HUES64 (cell line): Measurements from ENCODE around the gene RANGRF.

Source experiments
- H3K27ac ChIP-seq: 2 replicates; pipeline ENCODE4 v1.7.0; 2013; ENCODE audit warnings: low read depth, low read length, inconsistent platforms
- H3K27me3 ChIP-seq: 2 replicates; pipeline ENCODE4 v1.6.1; 2013; ENCODE audit warnings: mild to moderate bottlenecking, low read length; ENCODE audit not compliant: insufficient read depth
- H3K36me3 ChIP-seq: 2 replicates; pipeline ENCODE4 v1.6.1; 2013; ENCODE audit warnings: mild to moderate bottlenecking, low read length; ENCODE audit not compliant: insufficient read depth
- H3K4me1 ChIP-seq: 2 replicates; pipeline ENCODE4 v1.6.1; 2013; ENCODE audit warnings: mild to moderate bottlenecking, low read length, moderate library complexity; ENCODE audit not compliant: insufficient read depth
- H3K4me3 ChIP-seq: 2 replicates; pipeline ENCODE4 v1.5.1; 2013; ENCODE audit warnings: mild to moderate bottlenecking, low read length, moderate library complexity
- H3K9ac ChIP-seq: 2 replicates; pipeline ENCODE4 v1.6.1; 2013; ENCODE audit warnings: mild to moderate bottlenecking, low read depth, low read length
- H3K9me3 ChIP-seq: 2 replicates; pipeline ENCODE4 v1.6.1; 2013; ENCODE audit warnings: low read depth, low read length; ENCODE audit not compliant: insufficient read depth
- WGBS: fragments of 150-250, 120-280 bp; methylation state at CpG from one replicate; pipeline ENCODE4 v1.1.7; 2013; ENCODE audit warnings: missing lambda C conversion rate; 5-methylcytosine and 5-hydroxymethylcytosine counted together

The RANGRF gene

DNA sequence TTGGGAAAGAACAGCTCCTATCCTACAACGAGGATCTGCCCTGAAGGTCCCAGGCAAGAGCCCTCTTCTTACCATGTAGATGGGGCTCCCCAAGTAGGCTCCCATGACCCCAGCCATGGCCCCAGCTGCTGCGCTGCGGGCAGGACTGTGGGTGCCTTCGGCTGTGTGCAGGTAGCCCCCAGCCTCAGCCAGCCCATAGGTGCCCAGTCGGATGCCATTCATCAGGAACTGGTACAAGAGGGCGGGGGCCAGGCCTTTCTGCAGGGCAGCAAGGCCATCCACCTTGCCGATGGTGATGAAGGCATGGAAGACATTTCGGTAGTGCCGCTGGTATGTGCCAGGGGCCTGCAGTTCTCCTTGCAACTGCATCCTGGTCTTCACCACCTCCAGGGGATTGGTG, 5.9 kb downstream of the RANGRF start:
- Histone ChIP-seq H3K9ac (no peak overlapping the region), H3K36me3 (no peaks in the 10 kb centered on the region), H3K4me3 (no peak overlapping the region), H3K27me3 (no peaks in the 10 kb centered on the region), H3K27ac (no peak overlapping the region), H3K4me1 (peaks cover 1% of the 10 kb centered on the region; the same call in 1 of the 2 replicates), H3K9me3 (no peaks in the 10 kb centered on the region)
- 94% methylated on average over 9 of the region's 9 CpGs for WGBS

- H3K4me1 ChIP-seq = no peaks in the 10 kb centered on the region
- no peaks in the 10 kb centered on the region for H3K36me3 ChIP-seq
- H3K27me3 ChIP-seq = no peaks in the 10 kb centered on the region
- WGBS = 17% methylated on average over 15 of the region's 15 CpGs
- H3K9me3 ChIP-seq = no peaks in the 10 kb centered on the region
- H3K27ac ChIP-seq = no peak overlapping the region
- H3K4me3 ChIP-seq = peak overlapping the region; percentile 97
- peak overlapping the region; percentile 6; the same call in 1 of the 2 replicates for H3K9ac ChIP-seq
Measured at GRCh38 chr17:8294814-8295316, 6.4 kb downstream of the RANGRF start.

- H3K9me3 ChIP-seq = no peaks in the 10 kb centered on the region
- H3K4me1 ChIP-seq = no peaks in the 10 kb centered on the region
- no peak overlapping the region for H3K4me3 ChIP-seq
- 81% methylated on average over 3 of the region's 3 CpGs for WGBS
- no peaks in the 10 kb centered on the region for H3K36me3 ChIP-seq
- no peak overlapping the region for H3K9ac ChIP-seq
- H3K27me3 ChIP-seq = no peaks in the 10 kb centered on the region
- no peak overlapping the region for H3K27ac ChIP-seq
Measured at GRCh38 chr17:8300226-8300625, 11.8 kb downstream of the RANGRF start.

DNA sequence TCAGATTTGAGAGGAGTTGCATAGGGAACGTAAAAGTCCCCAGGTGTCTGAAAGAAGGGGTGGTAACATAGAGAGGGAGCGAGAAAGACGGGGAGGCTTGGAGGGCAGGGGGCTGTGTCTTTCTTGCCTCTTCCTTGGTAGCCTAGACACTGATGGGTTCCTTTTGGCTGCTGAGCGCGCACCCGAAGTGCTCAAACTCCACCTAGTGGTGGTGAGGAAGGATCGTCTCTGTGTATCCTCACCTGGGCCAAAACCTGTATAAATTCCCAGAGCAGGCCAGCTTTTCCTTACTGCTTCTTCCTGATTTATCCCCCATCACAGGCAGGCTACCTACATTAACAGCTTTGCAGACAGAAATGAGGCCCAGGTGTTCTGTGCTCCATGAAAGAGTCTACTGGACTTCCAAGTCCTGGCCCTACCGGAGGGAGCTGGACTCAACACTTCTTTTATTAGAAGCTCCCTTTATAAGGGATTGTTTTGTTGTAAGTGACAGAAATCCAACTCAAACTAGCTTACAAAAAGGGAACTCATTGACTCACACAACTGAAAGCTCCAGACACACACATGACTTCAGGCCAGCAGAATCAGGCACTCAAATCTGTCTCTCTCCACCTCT, 12.3 kb downstream of the RANGRF start:
- no peaks in the 10 kb centered on the region for H3K9me3 ChIP-seq
- H3K9ac ChIP-seq = no peak overlapping the region
- no peak overlapping the region for H3K4me3 ChIP-seq
- no peaks in the 10 kb centered on the region for H3K27me3 ChIP-seq
- WGBS = 5% methylated on average over 7 of the region's 8 CpGs
- no peaks in the 10 kb centered on the region for H3K36me3 ChIP-seq
- no peaks in the 10 kb centered on the region for H3K4me1 ChIP-seq
- no peak overlapping the region for H3K27ac ChIP-seq

GRCh38 chr17:8310601-8311123, 22.2 kb downstream of the RANGRF start:
- no peak overlapping the region for H3K9ac ChIP-seq
- H3K36me3 ChIP-seq = no peaks in the 10 kb centered on the region
- 74% methylated on average over 10 of the region's 10 CpGs for WGBS
- H3K9me3 ChIP-seq = no peaks in the 10 kb centered on the region
- no peak overlapping the region for H3K4me3 ChIP-seq
- H3K4me1 ChIP-seq = peaks cover 6% of the 10 kb centered on the region
- H3K27me3 ChIP-seq = peaks cover 18% of the 10 kb centered on the region
- H3K27ac ChIP-seq = no peak overlapping the region

DNA sequence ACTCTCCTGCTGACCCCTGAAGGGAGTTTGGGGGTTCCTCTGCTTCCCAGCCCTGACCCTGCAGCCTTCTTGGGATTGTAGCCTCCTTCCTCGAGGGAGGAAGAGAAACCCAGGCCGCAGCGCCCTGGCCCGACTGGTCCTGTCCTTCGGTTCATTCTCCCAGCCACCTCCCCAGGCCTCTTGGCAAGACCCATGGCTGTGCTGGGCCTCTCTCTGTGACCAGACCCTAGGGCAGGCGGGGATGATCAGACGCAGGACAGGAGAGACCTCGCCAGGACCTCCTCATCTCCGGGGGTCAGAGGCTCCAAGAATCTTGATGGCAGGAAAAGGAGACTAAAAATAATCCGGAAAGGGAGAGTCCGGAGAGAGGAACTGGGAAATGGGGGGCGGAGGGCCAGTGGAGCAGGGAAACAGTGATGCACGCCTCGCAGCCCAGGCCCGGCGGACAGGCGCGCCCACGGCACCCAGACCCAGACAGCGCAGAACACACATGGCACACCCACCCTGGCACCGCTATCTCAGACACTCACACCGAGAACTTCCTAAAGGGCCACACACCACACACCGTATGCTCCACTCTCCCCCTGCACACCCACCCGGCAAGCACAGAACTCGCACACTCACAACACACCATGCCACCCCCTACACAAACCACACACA, 22.8 kb downstream of the RANGRF start:
- Histone ChIP-seq H3K4me3 (no peak overlapping the region), H3K27me3 (peaks cover 24% of the 10 kb centered on the region), H3K27ac (no peak overlapping the region), H3K36me3 (no peaks in the 10 kb centered on the region), H3K9ac (no peak overlapping the region), H3K4me1 (peaks cover 6% of the 10 kb centered on the region), H3K9me3 (no peaks in the 10 kb centered on the region)
- WGBS = 92% methylated on average over 25 of the region's 25 CpGs

- H3K4me1 ChIP-seq = peaks cover 6% of the 10 kb centered on the region
- peaks cover 34% of the 10 kb centered on the region for H3K27me3 ChIP-seq
- no peak overlapping the region for H3K27ac ChIP-seq
- no peak overlapping the region for H3K4me3 ChIP-seq
- WGBS = 90% methylated on average over 13 of the region's 13 CpGs
- no peaks in the 10 kb centered on the region for H3K9me3 ChIP-seq
- no peak overlapping the region for H3K9ac ChIP-seq
- no peaks in the 10 kb centered on the region for H3K36me3 ChIP-seq
Measured at GRCh38 chr17:8312251-8312650, 23.8 kb downstream of the RANGRF start.

DNA sequence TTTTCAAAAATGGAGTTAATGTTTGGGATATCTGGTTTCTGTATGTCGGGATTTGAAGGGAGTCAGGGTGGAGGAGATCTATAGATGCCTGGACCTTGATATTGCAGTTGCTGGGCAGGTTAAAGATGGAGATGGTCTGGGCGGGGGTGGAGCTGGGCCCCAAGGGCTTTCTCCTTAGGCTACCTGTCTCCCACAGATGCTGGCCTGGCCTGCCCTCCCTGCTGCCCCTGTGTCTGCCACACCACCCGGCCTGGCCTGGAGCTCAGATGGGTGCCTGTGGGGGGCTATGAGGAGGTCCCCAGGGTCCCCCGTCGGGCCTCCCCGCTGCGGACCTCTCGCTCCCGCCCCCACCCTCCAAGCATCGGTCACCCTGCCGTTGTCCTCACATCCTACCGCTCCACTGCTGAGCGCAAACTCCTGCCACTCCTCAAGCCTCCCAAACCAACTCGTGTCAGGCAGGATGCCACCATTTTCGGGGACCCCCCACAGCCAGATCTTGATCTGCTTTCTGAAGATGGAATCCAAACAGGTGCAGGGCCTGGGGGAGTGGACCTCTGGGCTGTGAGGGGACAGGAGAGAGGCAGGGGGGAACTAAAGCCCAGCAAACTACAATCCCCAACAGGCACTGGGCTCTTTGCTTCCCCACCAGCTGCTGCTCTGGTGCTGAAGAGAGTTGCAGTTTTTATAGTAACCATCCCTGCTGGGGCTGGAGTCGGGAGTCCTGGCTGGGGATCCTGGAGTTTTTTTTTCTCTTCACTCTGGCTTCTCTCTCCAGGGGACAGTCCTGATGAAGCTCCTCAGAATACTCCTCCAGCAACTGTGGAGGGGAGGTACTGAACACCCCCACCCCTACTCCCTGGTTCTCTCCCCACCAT, 24.5 kb downstream of the RANGRF start:
- Histone ChIP-seq H3K27ac (no peak overlapping the region), H3K4me1 (peaks cover 6% of the 10 kb centered on the region), H3K4me3 (no peak overlapping the region), H3K27me3 (peaks cover 38% of the 10 kb centered on the region), H3K36me3 (no peaks in the 10 kb centered on the region), H3K9ac (no peak overlapping the region), H3K9me3 (no peaks in the 10 kb centered on the region)
- WGBS = 87% methylated on average over 16 of the region's 16 CpGs

DNA sequence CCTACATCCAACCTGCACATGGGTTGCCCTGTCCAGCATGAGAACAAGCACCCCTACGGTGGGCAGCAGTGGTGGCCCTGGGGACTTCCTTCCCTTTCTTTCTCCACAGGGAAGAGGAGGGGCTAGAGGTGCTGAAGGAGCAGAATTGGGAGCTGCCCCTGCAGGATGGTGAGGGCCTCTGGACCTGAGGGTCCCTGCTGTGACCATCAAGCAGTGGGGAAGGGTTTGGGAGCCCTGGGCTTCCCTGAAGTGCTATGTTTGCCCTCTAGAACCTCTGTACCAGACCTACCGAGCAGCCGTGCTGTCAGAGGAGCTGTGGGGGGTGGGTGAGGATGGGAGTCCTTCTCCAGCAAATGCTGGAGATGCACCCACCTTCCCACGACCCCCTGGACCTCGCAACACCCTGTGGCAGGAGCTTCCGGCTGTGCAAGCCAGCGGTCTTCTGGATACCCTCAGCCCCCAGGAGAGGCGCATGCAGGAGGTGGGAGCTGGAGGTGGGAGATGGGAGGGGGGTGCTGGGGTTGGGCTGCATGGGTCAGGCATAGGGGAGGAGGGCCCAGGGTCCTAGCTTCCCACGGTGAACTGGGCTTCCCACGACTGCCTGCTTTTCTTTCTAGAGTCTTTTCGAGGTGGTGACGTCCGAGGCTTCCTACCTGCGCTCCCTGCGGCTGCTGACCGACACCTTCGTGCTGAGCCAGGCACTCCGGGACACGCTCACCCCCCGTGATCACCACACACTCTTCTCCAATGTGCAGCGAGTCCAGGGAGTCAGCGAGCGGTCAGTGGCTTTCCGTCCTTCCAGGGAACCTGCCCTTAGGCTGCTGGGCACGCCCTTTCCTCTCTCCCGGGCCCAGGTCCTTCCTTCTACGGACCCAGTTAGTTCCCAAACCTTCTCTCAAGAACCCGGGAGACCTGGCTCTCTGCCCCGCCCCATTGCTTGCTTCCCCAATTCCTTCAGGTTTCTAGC, 26.6 kb downstream of the RANGRF start:
- H3K9ac ChIP-seq = no peak overlapping the region
- WGBS = 8% methylated on average over 27 of the region's 29 CpGs
- H3K27ac ChIP-seq = no peak overlapping the region
- peaks cover 6% of the 10 kb centered on the region for H3K4me1 ChIP-seq
- H3K9me3 ChIP-seq = no peaks in the 10 kb centered on the region
- no peaks in the 10 kb centered on the region for H3K36me3 ChIP-seq
- peaks cover 38% of the 10 kb centered on the region for H3K27me3 ChIP-seq
- H3K4me3 ChIP-seq = peak overlapping the region; percentile 70

DNA sequence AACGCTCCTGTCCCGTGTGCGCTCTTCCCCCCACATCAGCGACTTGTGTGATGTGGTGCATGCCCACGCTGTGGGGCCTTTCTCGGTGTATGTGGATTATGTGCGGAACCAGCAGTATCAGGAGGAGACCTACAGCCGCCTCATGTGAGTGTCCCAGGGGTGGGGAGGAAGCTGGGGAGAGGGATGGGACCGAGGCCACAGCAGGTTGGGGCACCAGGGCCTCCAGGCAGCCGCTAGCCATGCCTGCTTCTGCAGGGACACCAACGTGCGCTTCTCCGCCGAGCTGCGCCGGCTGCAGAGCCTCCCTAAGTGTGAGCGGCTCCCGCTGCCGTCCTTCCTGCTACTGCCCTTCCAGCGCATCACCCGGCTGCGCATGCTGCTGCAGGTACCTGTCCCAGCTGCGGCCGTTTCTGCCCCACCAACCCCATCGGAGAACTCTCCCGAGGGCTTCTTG, 27.3 kb downstream of the RANGRF start:
- H3K9ac ChIP-seq = no peak overlapping the region
- no peaks in the 10 kb centered on the region for H3K9me3 ChIP-seq
- peaks cover 38% of the 10 kb centered on the region for H3K27me3 ChIP-seq
- peak overlapping the region; percentile 70 for H3K4me3 ChIP-seq
- no peak overlapping the region for H3K27ac ChIP-seq
- peaks cover 6% of the 10 kb centered on the region; the same call in 1 of the 2 replicates for H3K4me1 ChIP-seq
- WGBS = 5% methylated on average over 26 of the region's 26 CpGs
- no peaks in the 10 kb centered on the region for H3K36me3 ChIP-seq
